HepG2 (cell line): ENCODE data around the gene ENDOG. TPM values are rescaled to one million over a fixed set of nuclear protein-coding genes. Genes with fewer than 3 reads are reported as not detected.
A peak's percentile ranks its signal among the peaks of the same experiment; 100 is the strongest.

Experiments
- ARID5B ChIP-seq: IDR thresholded peaks from 2 replicates; pipeline ENCODE4 v1.4.0; 2020; ENCODE audit warnings: mild to moderate bottlenecking, missing genetic modification reagents
- HNRNPH1 ChIP-seq: fragments of 200-400 bp; formaldehyde crosslinking; optimal IDR thresholded peaks from 2 replicates; pipeline ENCODE3; 2017; ENCODE audit warnings: mild to moderate bottlenecking, low read depth, low read length
- HOXA5 ChIP-seq: sonication (generic); formaldehyde crosslinking; IDR thresholded peaks from 2 replicates; pipeline ENCODE4 v1.4.0; 2020; ENCODE audit warnings: missing genetic modification reagents
- HOXA9 ChIP-seq: sonication (generic); formaldehyde crosslinking; IDR thresholded peaks from 2 replicates; pipeline ENCODE4 v1.8.1; 2022; ENCODE audit warnings: missing genetic modification reagents, mild to moderate bottlenecking, moderate library complexity, borderline replicate concordance
- POGZ ChIP-seq: sonication (generic); formaldehyde crosslinking; IDR thresholded peaks from 2 replicates; pipeline ENCODE4 v1.4.0; 2020; ENCODE audit warnings: mild to moderate bottlenecking, missing genetic modification reagents
- RAD51 ChIP-seq: fragments of 450-650 bp; IDR thresholded peaks from 2 replicates; pipeline ENCODE4 v1.6.1; 2016; ENCODE audit warnings: borderline replicate concordance
- SRSF9 ChIP-seq: fragments of 200-400 bp; formaldehyde crosslinking; IDR thresholded peaks from 2 replicates; pipeline ENCODE4 v1.6.1; 2018; ENCODE audit warnings: borderline replicate concordance, mild to moderate bottlenecking, low read depth, low read length; ENCODE audit not compliant: insufficient read depth, poor library complexity, severe bottlenecking
- ZBTB7B ChIP-seq: sonication (generic); formaldehyde crosslinking; IDR thresholded peaks from 2 replicates; pipeline ENCODE4 v1.4.0; 2020; ENCODE audit warnings: missing genetic modification reagents
- ZFP1 ChIP-seq: IDR thresholded peaks from 2 replicates; pipeline ENCODE4 v1.6.1; 2016
- ZFP36 ChIP-seq: fragments of 150-350 bp; IDR thresholded peaks from 2 replicates; pipeline ENCODE4 v1.6.1; 2018; ENCODE audit warnings: borderline replicate concordance, low read length, low read depth; ENCODE audit not compliant: partially characterized antibody
- ZNF207 ChIP-seq: fragments of 450-650 bp; IDR thresholded peaks from 2 replicates; pipeline ENCODE4 v1.6.1; 2016; ENCODE audit warnings: antibody characterized with exemption, borderline replicate concordance
- ZNF230 ChIP-seq: sonication (generic); formaldehyde crosslinking; IDR thresholded peaks from 2 replicates; pipeline ENCODE4 v1.4.0; 2020; ENCODE audit warnings: mild to moderate bottlenecking, missing genetic modification reagents
- ZNF251 ChIP-seq: sonication (generic); formaldehyde crosslinking; IDR thresholded peaks from 2 replicates; pipeline ENCODE4 v1.9.0; 2021; ENCODE audit warnings: mild to moderate bottlenecking, missing genetic modification reagents
- ZNF577 ChIP-seq: sonication (generic); formaldehyde crosslinking; IDR thresholded peaks from 2 replicates; pipeline ENCODE4 v1.4.0; 2020; ENCODE audit warnings: mild to moderate bottlenecking, low read depth, missing genetic modification reagents, borderline replicate concordance
- ZNF644 ChIP-seq: IDR thresholded peaks from 2 replicates; pipeline ENCODE4 v1.6.1; 2016; ENCODE audit warnings: low read depth
- ZNF660 ChIP-seq: sonication (generic); formaldehyde crosslinking; IDR thresholded peaks from 2 replicates; pipeline ENCODE4 v1.5.1; 2020; ENCODE audit warnings: mild to moderate bottlenecking, low read depth, missing genetic modification reagents, borderline replicate concordance
- ZNF773 ChIP-seq: sonication (generic); formaldehyde crosslinking; IDR thresholded peaks from 2 replicates; pipeline ENCODE4 v1.4.0; 2020; ENCODE audit warnings: missing genetic modification reagents, borderline replicate concordance
- ZNF780A ChIP-seq: sonication (generic); formaldehyde crosslinking; IDR thresholded peaks from 2 replicates; pipeline ENCODE4 v1.8.0; 2022; ENCODE audit warnings: mild to moderate bottlenecking, missing genetic modification reagents, moderate library complexity
- polyA plus RNA-seq, 8 experiments: library from polyadenylated mRNA; depleted of rRNA in 3 of 8; stranded (reverse) in 7 of 8; unstranded in 1 of 8; fragments of >200 nt; fragmentation: Illumina TruSeq in 4 of 8; extraction: Trizol in 4 of 8; gene quantifications; 2 replicates each; pipeline versions ENCODE4 v1.2.1 to v1.2.3, GENCODE V29; 2011 to 2016; ENCODE audit warnings: low read depth in 4 of 8, missing spikeins in 1 of 8, mixed read lengths in 1 of 8; ENCODE audit not compliant: insufficient read depth in 1 of 8
- total RNA-seq, 5 experiments: library from RNA; depleted of rRNA; stranded (reverse); fragments of >200 nt; fragmentation: Illumina TruSeq; extraction: Trizol; gene quantifications; 2 replicates each; pipeline ENCODE4 v1.2.3, GENCODE V29; 2016; ENCODE audit warnings: low read depth in 1 of 5
- TF ChIP-seq, protein P1 (sequence below): sonication (generic); formaldehyde crosslinking; IDR thresholded peaks from 2 replicates; pipeline ENCODE4 v1.4.0; 2020; ENCODE audit warnings: mild to moderate bottlenecking, missing genetic modification reagents
- TF ChIP-seq, protein P2 (sequence below): sonication (generic); formaldehyde crosslinking; IDR thresholded peaks from 2 replicates; pipeline ENCODE4 v1.4.0; 2020; ENCODE audit warnings: low read depth, missing genetic modification reagents

The ENDOG gene
- total and polyA plus RNA-seq, 2 of the 13 experiments (the other 11 are each of a cell fraction or from before 2014, with no cell fraction given) = 26.3 to 28.8 TPM

DNA sequence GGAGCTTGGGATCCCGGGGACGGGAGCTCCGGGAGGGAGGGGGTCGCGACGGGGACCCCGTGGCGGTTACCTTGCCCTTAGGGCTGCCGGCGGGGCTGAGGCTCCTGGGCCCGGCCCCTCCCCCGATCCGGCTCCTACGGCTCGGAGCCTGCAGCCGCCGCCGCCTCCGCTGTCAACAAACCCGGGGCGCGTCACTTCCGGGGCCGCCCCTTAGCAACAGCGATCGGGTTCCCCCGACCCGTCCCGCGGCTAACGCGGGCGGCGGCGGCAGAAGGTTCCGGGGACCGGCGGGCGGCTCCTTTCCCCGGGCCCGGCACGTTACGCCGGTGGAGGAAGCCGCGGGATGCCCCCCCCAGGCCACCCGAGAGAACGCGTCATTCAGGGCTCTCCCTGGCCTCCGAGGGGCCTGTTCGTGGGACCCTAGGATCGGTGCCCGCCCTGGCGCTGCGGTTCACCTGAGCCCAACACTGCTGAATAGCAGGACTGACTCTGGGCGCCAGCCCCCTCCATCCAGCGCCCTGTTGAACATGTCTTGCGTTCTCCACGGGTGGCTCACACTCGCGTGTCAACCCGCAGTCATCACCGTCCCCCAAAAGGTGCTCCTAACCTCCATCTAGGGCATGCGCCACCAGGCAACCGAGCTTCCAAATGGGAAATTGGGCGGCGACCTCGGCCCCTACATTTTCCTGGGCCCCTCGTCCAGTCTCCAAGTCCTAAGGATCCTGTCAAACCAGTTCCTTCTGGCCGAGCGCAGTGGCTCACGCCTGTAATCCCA, 46.4 kb upstream of the ENDOG start, which contains the start of gene ZER1 (continued):
- TF ChIP-seq, protein P1, sequence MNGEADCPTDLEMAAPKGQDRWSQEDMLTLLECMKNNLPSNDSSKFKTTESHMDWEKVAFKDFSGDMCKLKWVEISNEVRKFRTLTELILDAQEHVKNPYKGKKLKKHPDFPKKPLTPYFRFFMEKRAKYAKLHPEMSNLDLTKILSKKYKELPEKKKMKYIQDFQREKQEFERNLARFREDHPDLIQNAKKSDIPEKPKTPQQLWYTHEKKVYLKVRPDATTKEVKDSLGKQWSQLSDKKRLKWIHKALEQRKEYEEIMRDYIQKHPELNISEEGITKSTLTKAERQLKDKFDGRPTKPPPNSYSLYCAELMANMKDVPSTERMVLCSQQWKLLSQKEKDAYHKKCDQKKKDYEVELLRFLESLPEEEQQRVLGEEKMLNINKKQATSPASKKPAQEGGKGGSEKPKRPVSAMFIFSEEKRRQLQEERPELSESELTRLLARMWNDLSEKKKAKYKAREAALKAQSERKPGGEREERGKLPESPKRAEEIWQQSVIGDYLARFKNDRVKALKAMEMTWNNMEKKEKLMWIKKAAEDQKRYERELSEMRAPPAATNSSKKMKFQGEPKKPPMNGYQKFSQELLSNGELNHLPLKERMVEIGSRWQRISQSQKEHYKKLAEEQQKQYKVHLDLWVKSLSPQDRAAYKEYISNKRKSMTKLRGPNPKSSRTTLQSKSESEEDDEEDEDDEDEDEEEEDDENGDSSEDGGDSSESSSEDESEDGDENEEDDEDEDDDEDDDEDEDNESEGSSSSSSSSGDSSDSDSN (CRISPR knock-in tag) = peak; percentile 94
- TF ChIP-seq, protein P2, sequence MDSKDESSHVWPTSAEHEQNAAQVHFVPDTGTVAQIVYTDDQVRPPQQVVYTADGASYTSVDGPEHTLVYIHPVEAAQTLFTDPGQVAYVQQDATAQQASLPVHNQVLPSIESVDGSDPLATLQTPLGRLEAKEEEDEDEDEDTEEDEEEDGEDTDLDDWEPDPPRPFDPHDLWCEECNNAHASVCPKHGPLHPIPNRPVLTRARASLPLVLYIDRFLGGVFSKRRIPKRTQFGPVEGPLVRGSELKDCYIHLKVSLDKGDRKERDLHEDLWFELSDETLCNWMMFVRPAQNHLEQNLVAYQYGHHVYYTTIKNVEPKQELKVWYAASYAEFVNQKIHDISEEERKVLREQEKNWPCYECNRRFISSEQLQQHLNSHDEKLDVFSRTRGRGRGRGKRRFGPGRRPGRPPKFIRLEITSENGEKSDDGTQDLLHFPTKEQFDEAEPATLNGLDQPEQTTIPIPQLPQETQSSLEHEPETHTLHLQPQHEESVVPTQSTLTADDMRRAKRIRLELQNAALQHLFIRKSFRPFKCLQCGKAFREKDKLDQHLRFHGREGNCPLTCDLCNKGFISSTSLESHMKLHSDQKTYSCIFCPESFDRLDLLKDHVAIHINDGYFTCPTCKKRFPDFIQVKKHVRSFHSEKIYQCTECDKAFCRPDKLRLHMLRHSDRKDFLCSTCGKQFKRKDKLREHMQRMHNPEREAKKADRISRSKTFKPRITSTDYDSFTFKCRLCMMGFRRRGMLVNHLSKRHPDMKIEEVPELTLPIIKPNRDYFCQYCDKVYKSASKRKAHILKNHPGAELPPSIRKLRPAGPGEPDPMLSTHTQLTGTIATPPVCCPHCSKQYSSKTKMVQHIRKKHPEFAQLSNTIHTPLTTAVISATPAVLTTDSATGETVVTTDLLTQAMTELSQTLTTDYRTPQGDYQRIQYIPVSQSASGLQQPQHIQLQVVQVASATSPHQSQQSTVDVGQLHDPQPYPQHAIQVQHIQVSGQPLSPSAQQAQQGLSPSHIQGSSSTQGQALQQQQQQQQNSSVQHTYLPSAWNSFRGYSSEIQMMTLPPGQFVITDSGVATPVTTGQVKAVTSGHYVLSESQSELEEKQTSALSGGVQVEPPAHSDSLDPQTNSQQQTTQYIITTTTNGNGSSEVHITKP (CRISPR knock-in tag) = 0 out of 2 replicates have a peak, but pooled peaks have one; percentile 52
- TF ChIP-seq RAD51 (no peak), POGZ (peak; percentile 77), ZBTB7B (CRISPR knock-in tag) (peak; percentile 72), SRSF9 (no peak), ZNF660 (CRISPR knock-in tag) (no peak), ZNF207 (no peak), ZNF577 (CRISPR knock-in tag) (no peak), HOXA5 (CRISPR knock-in tag) (peak; percentile 96), HOXA9 (CRISPR knock-in tag) (no peak), ZNF773 (CRISPR knock-in tag) (no peak), ZNF644 (CRISPR knock-in tag) (no peak), ZNF230 (CRISPR knock-in tag) (no peak), HNRNPH1 (no peak), ZFP1 (CRISPR knock-in tag) (0 out of 2 replicates have a peak, but pooled peaks have one; percentile 87), ZNF780A (CRISPR knock-in tag) (no peak), ARID5B (peak; percentile 66; the same call in 1 of the 2 replicates), ZFP36 (no peak), ZNF251 (CRISPR knock-in tag) (no peak)
